ENCODE results near the gene KIAA0319L.
A peak's percentile ranks its signal among the peaks of the same experiment; 100 is the strongest.

KIAA0319L gene

GRCh38 chr1:35576061-35576765, 19.0 kb upstream of the KIAA0319L start:
- no peak for ATAC-seq (replicated peaks; ENCODE audit: extremely low read depth, poor library complexity, severe bottlenecking)
- Mint-ChIP-seq H3K36me3 (ENCODE audit: insufficient read depth) (peaks cover 7% of the 10 kb centered on the region), H3K27ac (ENCODE audit: low read depth) (peak overlapping the region; percentile 88), H3K4me1 (peaks cover 32% of the 10 kb centered on the region), H3K9me3 (no peaks in the 10 kb centered on the region), H3K27me3 (no peaks in the 10 kb centered on the region), H3K4me3 (peak overlapping the region; percentile 83)
- no peak for DNase-seq (ENCODE audit: low spot score in 2 of 2)

- H3K27me3 Mint-ChIP-seq, result no peaks in the 10 kb centered on the region
- peaks cover 7% of the 10 kb centered on the region for H3K36me3 Mint-ChIP-seq (ENCODE audit: insufficient read depth)
- no peak for DNase-seq (ENCODE audit: low spot score in 2 of 2)
- H3K4me1 Mint-ChIP-seq, result peaks cover 32% of the 10 kb centered on the region
- peak overlapping the region; percentile 83 for H3K4me3 Mint-ChIP-seq
- peak overlapping the region; percentile 88 for H3K27ac Mint-ChIP-seq (ENCODE audit: low read depth)
- no peak for ATAC-seq (replicated peaks; ENCODE audit: extremely low read depth, poor library complexity, severe bottlenecking)
- H3K9me3 Mint-ChIP-seq, result no peaks in the 10 kb centered on the region
Observed at GRCh38 chr1:35575416-35575958, 18.3 kb upstream of the KIAA0319L start.

- no peak for DNase-seq (ENCODE audit: low spot score in 2 of 2)
- Mint-ChIP-seq H3K9me3 (no peaks in the 10 kb centered on the region), H3K4me1 (peaks cover 39% of the 10 kb centered on the region), H3K27ac (ENCODE audit: low read depth) (no peak overlapping the region), H3K27me3 (no peaks in the 10 kb centered on the region), H3K36me3 (ENCODE audit: insufficient read depth) (peaks cover 7% of the 10 kb centered on the region), H3K4me3 (peak overlapping the region; percentile 83)
- ATAC-seq (replicated peaks; ENCODE audit: extremely low read depth, poor library complexity, severe bottlenecking), result no peak
Observed at GRCh38 chr1:35574655-35575415, 17.6 kb upstream of the KIAA0319L start.

- Mint-ChIP-seq H3K27ac (ENCODE audit: low read depth) (no peak overlapping the region), H3K4me1 (peaks cover 45% of the 10 kb centered on the region), H3K4me3 (no peak overlapping the region), H3K9me3 (no peaks in the 10 kb centered on the region), H3K27me3 (no peaks in the 10 kb centered on the region), H3K36me3 (ENCODE audit: insufficient read depth) (peaks cover 7% of the 10 kb centered on the region)
- ATAC-seq (replicated peaks; ENCODE audit: extremely low read depth, poor library complexity, severe bottlenecking) (no peak), DNase-seq (ENCODE audit: low spot score in 2 of 2) (no peak)
Observed at GRCh38 chr1:35574125-35574654, 17.0 kb upstream of the KIAA0319L start.

GRCh38 chr1:35573198-35574124, 16.3 kb upstream of the KIAA0319L start, which contains the start of gene TFAP2E:
TSS of gene TFAP2E (plus strand) at chr1:35573314. CDS start at chr1:35573578, 264 bp downstream.
- no peak within 1 kb of the TSS for H3K27ac Mint-ChIP-seq (ENCODE audit: low read depth)
- no peaks in the 10 kb centered on the region for H3K27me3 Mint-ChIP-seq
- DNase-seq (ENCODE audit: low spot score in 2 of 2) (no peak), ATAC-seq (replicated peaks; ENCODE audit: extremely low read depth, poor library complexity, severe bottlenecking) (no peak)
- no peaks in the 10 kb centered on the region for H3K9me3 Mint-ChIP-seq
- H3K36me3 Mint-ChIP-seq (ENCODE audit: insufficient read depth), result peaks cover 7% of the 10 kb centered on the region
- H3K4me1 Mint-ChIP-seq, result peaks cover 50% of the 10 kb centered on the region
- H3K4me3 Mint-ChIP-seq, result peak within 1 kb of the TSS; percentile 20

GRCh38 chr1:35572296-35572695, 15.1 kb upstream of the KIAA0319L start:
- peaks cover 6% of the 10 kb centered on the region for H3K36me3 Mint-ChIP-seq (ENCODE audit: insufficient read depth)
- H3K27me3 Mint-ChIP-seq, result no peaks in the 10 kb centered on the region
- no peak overlapping the region for H3K27ac Mint-ChIP-seq (ENCODE audit: low read depth)
- DNase-seq (ENCODE audit: low spot score in 2 of 2), result no peak
- no peak for ATAC-seq (replicated peaks; ENCODE audit: extremely low read depth, poor library complexity, severe bottlenecking)
- peaks cover 47% of the 10 kb centered on the region for H3K4me1 Mint-ChIP-seq
- H3K9me3 Mint-ChIP-seq, result no peaks in the 10 kb centered on the region
- no peak overlapping the region for H3K4me3 Mint-ChIP-seq

- no peaks in the 10 kb centered on the region for H3K9me3 Mint-ChIP-seq
- H3K4me1 Mint-ChIP-seq, result peaks cover 45% of the 10 kb centered on the region
- H3K36me3 Mint-ChIP-seq (ENCODE audit: insufficient read depth), result peaks cover 8% of the 10 kb centered on the region
- no peaks in the 10 kb centered on the region for H3K27me3 Mint-ChIP-seq
- no peak for DNase-seq (ENCODE audit: low spot score in 2 of 2)
- peak overlapping the region; percentile 23 for H3K27ac Mint-ChIP-seq (ENCODE audit: low read depth)
- no peak for ATAC-seq (replicated peaks; ENCODE audit: extremely low read depth, poor library complexity, severe bottlenecking)
- H3K4me3 Mint-ChIP-seq, result no peak overlapping the region
Observed at GRCh38 chr1:35571263-35571662, 14.1 kb upstream of the KIAA0319L start.

GRCh38 chr1:35570589-35571137, 13.5 kb upstream of the KIAA0319L start:
- Mint-ChIP-seq H3K4me1 (peaks cover 39% of the 10 kb centered on the region), H3K27me3 (no peaks in the 10 kb centered on the region), H3K27ac (ENCODE audit: low read depth) (peak overlapping the region; percentile 23), H3K9me3 (no peaks in the 10 kb centered on the region), H3K4me3 (no peak overlapping the region), H3K36me3 (ENCODE audit: insufficient read depth) (peaks cover 5% of the 10 kb centered on the region)
- DNase-seq (ENCODE audit: low spot score in 2 of 2), result no peak
- no peak for ATAC-seq (replicated peaks; ENCODE audit: extremely low read depth, poor library complexity, severe bottlenecking)

- ATAC-seq (replicated peaks; ENCODE audit: extremely low read depth, poor library complexity, severe bottlenecking) (no peak), DNase-seq (ENCODE audit: low spot score in 2 of 2) (no peak)
- H3K9me3 Mint-ChIP-seq, result no peaks in the 10 kb centered on the region
- H3K4me3 Mint-ChIP-seq, result no peak overlapping the region
- no peak overlapping the region for H3K27ac Mint-ChIP-seq (ENCODE audit: low read depth)
- H3K4me1 Mint-ChIP-seq, result peaks cover 34% of the 10 kb centered on the region
- peaks cover 5% of the 10 kb centered on the region for H3K36me3 Mint-ChIP-seq (ENCODE audit: insufficient read depth)
- no peaks in the 10 kb centered on the region for H3K27me3 Mint-ChIP-seq
Observed at GRCh38 chr1:35569936-35570335, 12.7 kb upstream of the KIAA0319L start.

GRCh38 chr1:35568975-35569395, 11.8 kb upstream of the KIAA0319L start:
- H3K9me3 Mint-ChIP-seq, result no peaks in the 10 kb centered on the region
- peak; percentile 53 to 55 for DNase-seq (ENCODE audit: low spot score in 2 of 2)
- peaks cover 43% of the 10 kb centered on the region for H3K4me1 Mint-ChIP-seq
- no peak overlapping the region for H3K4me3 Mint-ChIP-seq
- ATAC-seq (replicated peaks; ENCODE audit: extremely low read depth, poor library complexity, severe bottlenecking), result no peak
- no peak overlapping the region for H3K27ac Mint-ChIP-seq (ENCODE audit: low read depth)
- H3K27me3 Mint-ChIP-seq, result no peaks in the 10 kb centered on the region
- H3K36me3 Mint-ChIP-seq (ENCODE audit: insufficient read depth), result peaks cover 5% of the 10 kb centered on the region

GRCh38 chr1:35567947-35568558, 10.8 kb upstream of the KIAA0319L start:
- H3K27me3 Mint-ChIP-seq, result no peaks in the 10 kb centered on the region
- H3K36me3 Mint-ChIP-seq (ENCODE audit: insufficient read depth), result peaks cover 5% of the 10 kb centered on the region
- ATAC-seq (replicated peaks; ENCODE audit: extremely low read depth, poor library complexity, severe bottlenecking) (no peak), DNase-seq (ENCODE audit: low spot score in 2 of 2) (no peak)
- H3K4me3 Mint-ChIP-seq, result no peak overlapping the region
- H3K4me1 Mint-ChIP-seq, result peaks cover 44% of the 10 kb centered on the region
- H3K9me3 Mint-ChIP-seq, result no peaks in the 10 kb centered on the region
- no peak overlapping the region for H3K27ac Mint-ChIP-seq (ENCODE audit: low read depth)
